ENCODE measurements around the gene PSMD12.
"Not testable (repeated sequence)": the region's sequence is repeated elsewhere in the genome, so short reads cannot be mapped to it uniquely, and the experiment has no call there.

Gene PSMD12

GRCh38 chr17:67328026-67328425, 38.4 kb downstream of the PSMD12 start:
- ChIA-PET CTCF (no interaction called here), POLR2A (ENCODE audit: low non-redundant PET) (no interaction called here)
- H3K27ac ChIP-seq: no peak overlapping the region
- TF ChIP-seq CTCF (conservative IDR thresholded peaks at IDR 0.05; ENCODE audit: low read depth): no peak
- no peak for DNase-seq (ENCODE audit: low spot score)

- H3K27ac ChIP-seq; DNase-seq (ENCODE audit: low spot score); CTCF ChIA-PET; POLR2A ChIA-PET (ENCODE audit: low non-redundant PET): not testable (repeated sequence)
These were observed 39.2 kb downstream of the PSMD12 start for GRCh38 chr17:67326959-67327745.

- TF ChIP-seq CTCF (conservative IDR thresholded peaks at IDR 0.05; ENCODE audit: low read depth): no peak
- ChIA-PET CTCF (no interaction called here), POLR2A (ENCODE audit: low non-redundant PET) (no interaction called here)
- no peak overlapping the region for H3K27ac ChIP-seq
- DNase-seq (ENCODE audit: low spot score): no peak
These were observed 39.9 kb downstream of the PSMD12 start for GRCh38 chr17:67326440-67326839.

- ChIA-PET POLR2A (ENCODE audit: low non-redundant PET) (no interaction called here), CTCF (no interaction called here)
- TF ChIP-seq CTCF (conservative IDR thresholded peaks at IDR 0.05; ENCODE audit: low read depth): no peak
- H3K27ac ChIP-seq: no peak overlapping the region
- no peak for DNase-seq (ENCODE audit: low spot score)
These were observed 42.0 kb downstream of the PSMD12 start for GRCh38 chr17:67324330-67324729.

GRCh38 chr17:67323445-67323844, 42.9 kb downstream of the PSMD12 start:
- DNase-seq (ENCODE audit: low spot score): no peak
- no peak overlapping the region for H3K27ac ChIP-seq
- POLR2A ChIA-PET (ENCODE audit: low non-redundant PET): no interaction called here
- no peak for TF ChIP-seq CTCF (conservative IDR thresholded peaks at IDR 0.05; ENCODE audit: low read depth)
- CTCF ChIA-PET: no interaction called here

GRCh38 chr17:67322042-67322787, 44.2 kb downstream of the PSMD12 start:
- no peak for DNase-seq (ENCODE audit: low spot score)
- no peak overlapping the region for H3K27ac ChIP-seq
- TF ChIP-seq CTCF (conservative IDR thresholded peaks at IDR 0.05; ENCODE audit: low read depth): no peak
- CTCF ChIA-PET: interaction anchor here (0.7 kb wide), 1 partner anchor 15 kb away, joined by 5 read pairs; no protein-coding TSS in a partner anchor
- POLR2A ChIA-PET (ENCODE audit: low non-redundant PET): no interaction called here

GRCh38 chr17:67321486-67321885, 44.9 kb downstream of the PSMD12 start:
- H3K27ac ChIP-seq; CTCF ChIA-PET; DNase-seq (ENCODE audit: low spot score); POLR2A ChIA-PET (ENCODE audit: low non-redundant PET): not testable (repeated sequence)

Data from RWPE1 (cell line).